ENCODE measurements around the gene USP13.

DNA sequence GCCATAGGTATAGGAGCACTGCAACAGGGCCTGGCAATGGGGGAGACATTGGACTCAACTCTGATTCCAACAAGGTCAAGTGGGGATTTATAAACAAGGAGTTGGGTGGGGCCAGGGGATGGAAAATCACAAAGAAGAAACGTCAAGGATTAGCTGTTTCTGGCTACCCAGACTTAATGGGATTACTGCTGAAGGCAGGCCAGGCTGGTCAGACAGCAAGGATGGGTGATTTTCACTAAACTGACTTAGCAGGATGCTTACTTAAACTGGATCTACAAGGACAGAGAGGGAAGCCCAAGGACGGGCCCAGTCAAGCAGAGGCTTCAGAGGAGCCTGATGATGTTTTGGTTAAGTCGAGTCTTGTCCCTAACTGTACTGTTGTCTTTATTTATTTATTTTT is 76.2 kb downstream of the USP13 start:
- TF ChIP-seq CTCF (IDR thresholded peaks at IDR 0.05) (no peak), POLR2A (IDR thresholded peaks at IDR 0.05) (no peak), POLR2AphosphoS5 (IDR thresholded peaks at IDR 0.05) (no peak), EP300 (IDR thresholded peaks at IDR 0.05) (no peak)

Measured in gastroesophageal sphincter (tissue), 3 donors.